ENCODE data around the gene KREMEN1.

Gene KREMEN1

GRCh38 chr22:29129808-29130140, 56.9 kb downstream of the KREMEN1 start:
- no peak for DNase-seq (ENCODE audit: low spot score)
- H3K4me1 Mint-ChIP-seq (ENCODE audit: low read depth) = peaks cover 25% of the 10 kb centered on the region
- peaks cover 4% of the 10 kb centered on the region for H3K9me3 Mint-ChIP-seq
- H3K4me3 Mint-ChIP-seq = no peak overlapping the region
- peaks cover 15% of the 10 kb centered on the region for H3K27me3 Mint-ChIP-seq (ENCODE audit: low read depth)
- no peaks in the 10 kb centered on the region for H3K36me3 Mint-ChIP-seq (ENCODE audit: low read depth)
- H3K27ac Mint-ChIP-seq = no peak overlapping the region

- no peak for DNase-seq (ENCODE audit: low spot score)
- Mint-ChIP-seq H3K4me3 (no peak overlapping the region), H3K27ac (no peak overlapping the region), H3K27me3 (ENCODE audit: low read depth) (peaks cover 17% of the 10 kb centered on the region), H3K36me3 (ENCODE audit: low read depth) (no peaks in the 10 kb centered on the region), H3K9me3 (peaks cover 4% of the 10 kb centered on the region), H3K4me1 (ENCODE audit: low read depth) (peaks cover 20% of the 10 kb centered on the region)
Observed at GRCh38 chr22:29130476-29130875, 57.6 kb downstream of the KREMEN1 start.

GRCh38 chr22:29133603-29134133, 60.8 kb downstream of the KREMEN1 start:
- Mint-ChIP-seq H3K9me3 (peaks cover 4% of the 10 kb centered on the region), H3K27me3 (ENCODE audit: low read depth) (peaks cover 21% of the 10 kb centered on the region), H3K36me3 (ENCODE audit: low read depth) (no peaks in the 10 kb centered on the region), H3K4me3 (no peak overlapping the region), H3K27ac (no peak overlapping the region), H3K4me1 (ENCODE audit: low read depth) (no peaks in the 10 kb centered on the region)
- DNase-seq (ENCODE audit: low spot score) = no peak

GRCh38 chr22:29134448-29134847, 61.6 kb downstream of the KREMEN1 start:
- DNase-seq (ENCODE audit: low spot score) = no peak
- Mint-ChIP-seq H3K27me3 (ENCODE audit: low read depth) (peaks cover 24% of the 10 kb centered on the region), H3K27ac (no peak overlapping the region), H3K4me3 (no peak overlapping the region), H3K4me1 (ENCODE audit: low read depth) (no peaks in the 10 kb centered on the region), H3K9me3 (peaks cover 4% of the 10 kb centered on the region), H3K36me3 (ENCODE audit: low read depth) (no peaks in the 10 kb centered on the region)

GRCh38 chr22:29136782-29137700, 64.2 kb downstream of the KREMEN1 start:
- Mint-ChIP-seq H3K4me1 (ENCODE audit: low read depth) (no peaks in the 10 kb centered on the region), H3K27me3 (ENCODE audit: low read depth) (peaks cover 22% of the 10 kb centered on the region), H3K27ac (no peak overlapping the region), H3K36me3 (ENCODE audit: low read depth) (no peaks in the 10 kb centered on the region), H3K4me3 (no peak overlapping the region), H3K9me3 (peaks cover 4% of the 10 kb centered on the region)
- DNase-seq (ENCODE audit: low spot score) = no peak

GRCh38 chr22:29138556-29139305, 65.9 kb downstream of the KREMEN1 start:
- no peak for DNase-seq (ENCODE audit: low spot score)
- peaks cover 24% of the 10 kb centered on the region for H3K27me3 Mint-ChIP-seq (ENCODE audit: low read depth)
- no peak overlapping the region for H3K4me3 Mint-ChIP-seq
- no peaks in the 10 kb centered on the region for H3K36me3 Mint-ChIP-seq (ENCODE audit: low read depth)
- no peaks in the 10 kb centered on the region for H3K4me1 Mint-ChIP-seq (ENCODE audit: low read depth)
- peaks cover 1% of the 10 kb centered on the region for H3K9me3 Mint-ChIP-seq
- H3K27ac Mint-ChIP-seq = no peak overlapping the region

- no peak overlapping the region for H3K4me3 Mint-ChIP-seq
- no peaks in the 10 kb centered on the region for H3K9me3 Mint-ChIP-seq
- no peaks in the 10 kb centered on the region for H3K4me1 Mint-ChIP-seq (ENCODE audit: low read depth)
- no peak for DNase-seq (ENCODE audit: low spot score)
- H3K36me3 Mint-ChIP-seq (ENCODE audit: low read depth) = no peaks in the 10 kb centered on the region
- no peak overlapping the region for H3K27ac Mint-ChIP-seq
- H3K27me3 Mint-ChIP-seq (ENCODE audit: low read depth) = peaks cover 15% of the 10 kb centered on the region
Observed at GRCh38 chr22:29139965-29140782, 67.3 kb downstream of the KREMEN1 start.

GRCh38 chr22:29141078-29141688, 68.3 kb downstream of the KREMEN1 start:
- Mint-ChIP-seq H3K27me3 (ENCODE audit: low read depth) (peaks cover 12% of the 10 kb centered on the region), H3K4me3 (no peak overlapping the region), H3K4me1 (ENCODE audit: low read depth) (no peaks in the 10 kb centered on the region), H3K27ac (no peak overlapping the region), H3K9me3 (no peaks in the 10 kb centered on the region), H3K36me3 (ENCODE audit: low read depth) (no peaks in the 10 kb centered on the region)
- no peak for DNase-seq (ENCODE audit: low spot score)

- no peak overlapping the region for H3K4me3 Mint-ChIP-seq
- no peak overlapping the region for H3K27ac Mint-ChIP-seq
- DNase-seq (ENCODE audit: low spot score) = no peak
- no peaks in the 10 kb centered on the region for H3K36me3 Mint-ChIP-seq (ENCODE audit: low read depth)
- peaks cover 12% of the 10 kb centered on the region for H3K27me3 Mint-ChIP-seq (ENCODE audit: low read depth)
- H3K4me1 Mint-ChIP-seq (ENCODE audit: low read depth) = no peaks in the 10 kb centered on the region
- H3K9me3 Mint-ChIP-seq = no peaks in the 10 kb centered on the region
Observed at GRCh38 chr22:29142116-29142515, 69.3 kb downstream of the KREMEN1 start.

GRCh38 chr22:29143941-29144785, 71.3 kb downstream of the KREMEN1 start:
- Mint-ChIP-seq H3K9me3 (no peaks in the 10 kb centered on the region), H3K27me3 (ENCODE audit: low read depth) (peaks cover 10% of the 10 kb centered on the region), H3K4me3 (no peak overlapping the region), H3K36me3 (ENCODE audit: low read depth) (no peaks in the 10 kb centered on the region), H3K27ac (no peak overlapping the region), H3K4me1 (ENCODE audit: low read depth) (no peaks in the 10 kb centered on the region)
- DNase-seq (ENCODE audit: low spot score) = no peak

GRCh38 chr22:29144786-29145160, 71.9 kb downstream of the KREMEN1 start:
- no peak overlapping the region for H3K4me3 Mint-ChIP-seq
- no peaks in the 10 kb centered on the region for H3K9me3 Mint-ChIP-seq
- H3K27ac Mint-ChIP-seq = no peak overlapping the region
- H3K27me3 Mint-ChIP-seq (ENCODE audit: low read depth) = peaks cover 10% of the 10 kb centered on the region
- no peaks in the 10 kb centered on the region for H3K36me3 Mint-ChIP-seq (ENCODE audit: low read depth)
- DNase-seq (ENCODE audit: low spot score) = no peak
- no peaks in the 10 kb centered on the region for H3K4me1 Mint-ChIP-seq (ENCODE audit: low read depth)

GRCh38 chr22:29145321-29146072, 72.7 kb downstream of the KREMEN1 start:
- Mint-ChIP-seq H3K4me3 (no peak overlapping the region), H3K9me3 (no peaks in the 10 kb centered on the region), H3K27me3 (ENCODE audit: low read depth) (peaks cover 10% of the 10 kb centered on the region), H3K4me1 (ENCODE audit: low read depth) (no peaks in the 10 kb centered on the region), H3K36me3 (ENCODE audit: low read depth) (no peaks in the 10 kb centered on the region), H3K27ac (no peak overlapping the region)
- no peak for DNase-seq (ENCODE audit: low spot score)

Measured in T-helper 2 cell treated with Interferon-gamma antibody and Interleukin-4, amounts not matched to agents 5 μg/mL and 100 μg/mL, for 36 hours (primary cell).